Hippocampal formation (tissue), 2 donors: ENCODE measurements around the gene DTX1.
A peak's percentile ranks its signal among the peaks of the same experiment; 100 is the strongest.
"Not testable (repeated sequence)": the region's sequence is repeated elsewhere in the genome, so short reads cannot be mapped to it uniquely, and the experiment has no call there.

Experiments used
- DNase-seq, 2 donors: peaks; one replicate each; lab custom pipeline; 2025; lab: John Stamatoyannopoulos, UW

Gene DTX1

DNA sequence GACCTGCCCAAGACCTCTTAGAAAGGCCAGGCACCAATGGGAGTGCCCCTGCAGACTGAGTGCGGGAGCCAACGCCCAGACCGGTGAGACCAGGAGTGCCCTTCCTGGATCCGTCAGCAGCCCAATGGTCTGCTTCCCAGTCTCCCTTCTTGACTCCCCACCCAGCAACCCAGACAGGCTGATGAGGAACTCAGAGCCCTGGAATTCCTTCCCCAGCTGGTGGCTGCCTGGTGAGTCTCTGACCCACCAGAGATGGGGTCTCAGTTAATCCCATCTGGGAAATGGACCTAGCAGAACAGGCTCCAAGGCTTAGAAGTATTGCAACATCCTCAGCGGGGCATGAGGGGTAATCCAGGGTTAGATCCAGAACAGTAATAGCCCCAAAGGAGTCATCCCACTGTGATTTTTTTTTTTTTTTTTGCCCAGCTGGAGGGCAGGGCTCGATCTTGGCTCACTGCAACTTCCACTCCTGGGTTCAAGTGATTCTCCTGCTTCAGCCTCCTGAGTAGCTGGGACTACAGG, 80.5 kb downstream of the DTX1 start:
- DNase-seq: no peak

- DNase-seq: no peak
These were observed 81.6 kb downstream of the DTX1 start for GRCh38 chr12:113137861-113138783.

GRCh38 chr12:113138826-113139225, 82.3 kb downstream of the DTX1 start:
- DNase-seq: no peak

- DNase-seq: no peak
These were observed 84.2 kb downstream of the DTX1 start for GRCh38 chr12:113140706-113141105.

DNA sequence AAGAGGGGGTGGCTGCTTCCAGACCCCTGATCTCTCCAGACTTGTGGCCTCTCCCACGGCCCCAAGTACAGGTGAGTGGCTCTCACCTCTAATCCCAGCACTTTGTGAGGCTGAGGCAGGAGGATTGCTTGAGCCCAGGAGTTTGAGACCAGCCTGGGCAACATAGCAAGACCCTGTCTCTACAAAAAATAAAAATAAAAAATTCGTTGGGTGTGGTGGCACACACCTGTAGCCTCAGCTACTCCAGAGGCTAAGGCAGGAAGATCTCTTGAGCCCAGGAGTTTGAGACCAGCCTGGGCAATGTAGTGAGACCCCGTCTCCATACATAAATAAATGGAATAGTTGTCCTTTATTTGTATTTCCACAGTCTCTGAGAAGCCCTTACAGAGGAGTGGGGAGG, 85.2 kb downstream of the DTX1 start:
- DNase-seq: not testable (repeated sequence)

DNA sequence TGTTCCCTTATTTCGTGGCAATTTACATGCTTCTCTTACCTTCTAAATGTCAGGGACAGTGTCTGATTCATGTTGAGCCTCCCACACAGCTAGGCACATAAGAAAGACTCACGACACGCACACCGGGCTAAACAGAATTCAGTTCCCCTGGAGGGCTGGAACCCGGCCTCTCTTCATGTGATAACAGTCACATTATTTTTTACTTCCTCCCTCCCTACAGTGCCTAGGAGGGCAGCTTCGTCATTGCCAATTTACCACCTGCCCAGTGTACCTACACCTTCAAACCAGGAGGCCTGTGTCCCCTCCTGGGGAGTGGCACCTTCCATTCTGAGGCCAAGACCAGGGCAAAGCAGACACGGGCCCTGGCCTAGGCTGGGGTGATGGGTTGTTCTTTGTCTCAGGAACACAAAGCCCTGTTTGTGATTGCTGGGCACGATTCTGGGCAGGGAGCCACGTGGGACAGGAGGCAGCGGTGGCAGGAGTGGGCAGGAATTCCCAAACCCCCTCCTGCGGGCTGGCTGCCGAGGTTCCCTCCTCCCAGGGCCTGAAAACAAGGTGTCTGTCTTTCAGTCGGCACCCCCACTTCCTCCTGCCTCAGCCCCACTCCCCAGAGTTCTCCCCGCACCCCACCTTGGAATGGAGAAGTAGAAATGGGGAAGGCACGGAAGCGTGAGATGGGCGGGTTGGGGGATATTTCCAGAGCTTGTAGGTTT, 85.8 kb downstream of the DTX1 start:
- peak; percentile 84 to 90 for DNase-seq

DNA sequence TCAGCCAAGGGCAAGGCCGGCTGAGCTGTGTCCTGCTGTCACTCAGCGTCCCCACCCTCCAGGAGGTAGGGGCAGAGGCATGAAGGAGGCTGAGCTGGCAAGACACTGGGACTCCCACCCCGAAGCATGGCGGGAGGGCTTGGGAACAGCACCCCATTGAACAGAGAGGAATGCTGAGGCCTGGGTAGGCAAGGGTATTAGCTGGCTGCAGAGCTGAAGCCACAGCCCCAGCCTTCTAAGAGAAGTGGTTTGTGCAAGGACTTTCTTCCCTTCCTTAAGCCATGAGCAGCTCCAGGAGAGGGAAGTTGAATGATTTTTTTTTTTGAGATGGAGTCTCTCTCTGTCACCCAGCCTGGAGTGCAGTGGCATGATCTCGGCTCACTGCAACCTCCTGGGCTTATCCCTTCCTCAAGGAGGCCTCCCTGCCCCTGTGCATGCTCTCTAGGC, 86.4 kb downstream of the DTX1 start:
- DNase-seq: no peak

DNA sequence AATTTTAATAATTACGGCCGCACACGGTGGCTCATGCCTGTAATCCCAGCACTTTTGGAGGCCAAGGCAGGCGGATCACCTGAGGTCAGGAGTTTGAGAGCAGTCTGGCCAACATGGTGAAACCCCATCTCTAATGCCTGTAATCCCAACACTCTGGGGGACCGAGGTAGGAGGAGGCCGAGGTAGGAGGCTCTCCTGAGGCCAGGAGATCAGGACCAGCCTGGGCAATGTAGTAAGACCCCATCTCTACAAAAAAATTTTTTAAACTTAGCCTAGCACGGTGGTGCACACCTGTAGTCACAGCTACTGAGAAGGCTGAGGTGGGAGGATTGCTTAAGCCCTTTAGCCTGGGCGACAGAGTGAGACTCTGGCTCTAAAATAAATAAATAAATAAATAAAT, 87.4 kb downstream of the DTX1 start:
- no peak for DNase-seq

- DNase-seq: no peak
These were observed 88.3 kb downstream of the DTX1 start for GRCh38 chr12:113144806-113145205.

DNA sequence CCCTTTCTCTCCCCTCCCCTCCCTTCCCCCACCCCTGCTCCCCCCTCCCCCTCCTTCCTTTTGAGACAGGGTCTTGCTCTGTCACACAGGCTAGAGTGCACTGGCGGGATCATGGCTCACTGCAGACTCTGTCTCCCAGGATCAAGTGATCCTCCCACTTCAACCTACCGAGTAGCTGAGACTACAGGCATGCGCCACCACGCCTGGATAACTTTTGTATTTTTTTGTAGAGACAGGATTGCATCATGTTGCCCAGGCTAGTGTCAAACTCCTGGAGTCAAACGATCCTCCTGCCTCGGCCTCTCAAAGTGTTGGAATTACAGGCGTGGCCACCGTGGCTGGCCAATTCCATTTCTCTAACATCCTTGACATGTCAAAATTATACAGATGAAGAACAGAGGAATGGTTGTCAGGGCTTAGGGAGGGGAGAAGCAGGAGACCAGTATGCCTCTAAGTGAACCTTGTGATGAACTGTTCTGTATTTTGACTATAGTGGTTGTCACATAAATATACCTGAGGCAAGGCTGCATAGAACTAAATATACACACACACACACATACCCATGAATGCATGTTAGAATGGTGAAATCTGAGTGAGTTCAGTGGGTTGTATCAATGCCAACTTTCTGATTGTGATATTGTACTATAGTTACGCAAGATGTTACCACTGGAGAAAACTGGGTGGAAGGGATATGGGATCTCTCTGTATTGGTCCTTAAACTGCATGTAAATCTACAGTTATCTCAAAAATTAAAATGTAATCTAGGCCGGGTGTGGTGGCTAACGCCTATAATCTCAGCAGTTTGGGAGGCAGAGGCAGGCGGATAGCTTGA, 89.4 kb downstream of the DTX1 start:
- DNase-seq: no peak

GRCh38 chr12:113146999-113147398, 90.5 kb downstream of the DTX1 start:
- no peak for DNase-seq
